HCT116 (cell line): ENCODE measurements around the gene PLEKHA6.

Source experiments
- CTCF ChIP-seq, 3 experiments: fragments of 200-600 bp in 1 of 3; sonication (generic) in 1 of 3; IDR thresholded peaks in 2 of 3; conservative IDR thresholded peaks in 1 of 3; 2 replicates each; pipeline ENCODE4 v1.5.1; 2012 to 2017; ENCODE audit warnings: low read depth in 2 of 3, low read length in 2 of 3, antibody characterized with exemption in 1 of 3, borderline replicate concordance in 1 of 3, control low read depth in 1 of 3, mild to moderate bottlenecking in 1 of 3, mixed read lengths in 1 of 3, mixed run types in 1 of 3, moderate library complexity in 1 of 3; ENCODE audit not compliant: insufficient read depth in 1 of 3
- EZH2 ChIP-seq: fragments of 200-600 bp; sonication (generic); IDR thresholded peaks from 2 replicates; pipeline ENCODE4 v1.6.1; 2017; ENCODE audit warnings: antibody characterized with exemption, mixed run types
- POLR2A ChIP-seq: IDR thresholded peaks from 2 replicates; pipeline ENCODE4 v1.7.0; 2011; ENCODE audit warnings: borderline replicate concordance; ENCODE audit not compliant: insufficient read depth, insufficient read length; ENCODE audit errors: extremely low read depth
- POLR2AphosphoS5 ChIP-seq: IDR thresholded peaks from 2 replicates; pipeline ENCODE4 v1.6.1; 2011; ENCODE audit warnings: mild to moderate bottlenecking, low read depth, low read length, moderate library complexity
- SIN3A ChIP-seq: IDR thresholded peaks from 2 replicates; pipeline ENCODE4 v1.6.1; 2012; ENCODE audit warnings: low read depth
- ZNF274 ChIP-seq: fragments of 200-500 bp; sonication (Bioruptor generic); IDR thresholded peaks from 2 replicates; pipeline ENCODE4 v1.6.1; 2014; ENCODE audit warnings: mild to moderate bottlenecking, low read depth, low read length, inconsistent platforms

GRCh38 chr1:204196068-204196795 is 163.5 kb downstream of the PLEKHA6 start, which contains the start of gene KISS1:
- TF ChIP-seq CTCF (IDR thresholded peaks at IDR 0.05 in 2 of 3, conservative IDR thresholded peaks at IDR 0.05 in 1 of 3; ENCODE audit: borderline replicate concordance in 1 of 3, insufficient read depth in 1 of 3, low read depth in 2 of 3, low read length in 2 of 3) (no peak), POLR2AphosphoS5 (no peak), POLR2A (no peak), SIN3A (no peak), ZNF274 (no peak), EZH2 (no peak)
